Mesodermal cell (in vitro differentiated cells): ENCODE results near the gene PTGDR2.

Experiments used
- H3K27ac ChIP-seq: 2 replicates; pipeline ENCODE4 v1.7.0; 2013; ENCODE audit warnings: mild to moderate bottlenecking, low read depth, low read length, moderate library complexity; ENCODE audit not compliant: severe bottlenecking
- H3K36me3 ChIP-seq: 2 replicates; pipeline ENCODE4 v1.7.1; 2013; ENCODE audit warnings: mild to moderate bottlenecking, low read length, moderate library complexity; ENCODE audit not compliant: control insufficient read depth, insufficient read depth
- H3K4me1 ChIP-seq: one replicate; pipeline ENCODE4 v1.7.1; 2013; ENCODE audit warnings: mild to moderate bottlenecking, low read length; ENCODE audit not compliant: insufficient read depth, control insufficient read depth, poor library complexity, severe bottlenecking
- H3K4me3 ChIP-seq: 2 replicates; pipeline ENCODE4 v1.7.0; 2013; ENCODE audit warnings: low read length, control low read depth, mild to moderate bottlenecking; ENCODE audit not compliant: insufficient read depth, poor library complexity, severe bottlenecking; ENCODE audit errors: extremely low read depth
- H3K9me3 ChIP-seq: 2 replicates; pipeline ENCODE4 v1.7.1; 2013; ENCODE audit warnings: mild to moderate bottlenecking, low read length, moderate library complexity; ENCODE audit not compliant: control insufficient read depth
- WGBS, 2 experiments: methylation state at CpG; one replicate each; pipeline ENCODE4 v1.1.5; 2013; ENCODE audit warnings: missing lambda C conversion rate in 2 of 2; ENCODE audit not compliant: insufficient coverage in 2 of 2; 5-methylcytosine and 5-hydroxymethylcytosine counted together

Gene PTGDR2

GRCh38 chr11:60813324-60813723 is 42.4 kb downstream of the PTGDR2 start:
- 92 to 100% methylated on average over 1 of the region's 1 CpG for WGBS, 2 experiments

GRCh38 chr11:60810569-60810968 is 45.2 kb downstream of the PTGDR2 start:
- H3K4me3 ChIP-seq: no peak overlapping the region
- WGBS, 2 experiments: 78 to 79% methylated on average over 5 to 7 of the region's 8 CpGs
- no peaks in the 10 kb centered on the region for H3K9me3 ChIP-seq
- no peak overlapping the region for H3K27ac ChIP-seq
- no peaks in the 10 kb centered on the region for H3K36me3 ChIP-seq
- H3K4me1 ChIP-seq: no peaks in the 10 kb centered on the region

More at GRCh38 chr11:60813324-60813723, 42.4 kb downstream of the PTGDR2 start:
- H3K9me3 ChIP-seq: peaks cover 13% of the 10 kb centered on the region
- no peak overlapping the region for H3K4me3 ChIP-seq
- no peak overlapping the region for H3K27ac ChIP-seq
- H3K4me1 ChIP-seq: no peaks in the 10 kb centered on the region
- no peaks in the 10 kb centered on the region for H3K36me3 ChIP-seq

GRCh38 chr11:60810151-60810550 is 45.6 kb downstream of the PTGDR2 start:
- Histone ChIP-seq H3K4me3 (no peak overlapping the region), H3K27ac (no peak overlapping the region), H3K36me3 (no peaks in the 10 kb centered on the region), H3K4me1 (no peaks in the 10 kb centered on the region), H3K9me3 (no peaks in the 10 kb centered on the region)
- WGBS, 2 experiments: 81 to 97% methylated on average over 4 of the region's 4 CpGs

- H3K27ac ChIP-seq: no peak overlapping the region
- no peaks in the 10 kb centered on the region for H3K9me3 ChIP-seq
- WGBS, 2 experiments: 82 to 86% methylated on average over 10 to 11 of the region's 11 CpGs
- H3K4me3 ChIP-seq: no peak overlapping the region
- H3K4me1 ChIP-seq: no peaks in the 10 kb centered on the region
- no peaks in the 10 kb centered on the region for H3K36me3 ChIP-seq
These were observed 46.1 kb downstream of the PTGDR2 start for GRCh38 chr11:60809691-60810090.

GRCh38 chr11:60809249-60809648 is 46.5 kb downstream of the PTGDR2 start:
- Histone ChIP-seq H3K4me1 (no peaks in the 10 kb centered on the region), H3K36me3 (no peaks in the 10 kb centered on the region), H3K4me3 (no peak overlapping the region), H3K9me3 (no peaks in the 10 kb centered on the region), H3K27ac (no peak overlapping the region)
- 75 to 88% methylated on average over 3 of the region's 3 CpGs for WGBS, 2 experiments

- WGBS, 2 experiments: 87 to 92% methylated on average over 5 to 7 of the region's 7 CpGs
- no peaks in the 10 kb centered on the region for H3K4me1 ChIP-seq
- no peak overlapping the region for H3K4me3 ChIP-seq
- no peaks in the 10 kb centered on the region for H3K9me3 ChIP-seq
- no peak overlapping the region for H3K27ac ChIP-seq
- H3K36me3 ChIP-seq: no peaks in the 10 kb centered on the region
These were observed 52.3 kb downstream of the PTGDR2 start for GRCh38 chr11:60803273-60803936.

- Histone ChIP-seq H3K36me3 (no peaks in the 10 kb centered on the region), H3K4me1 (no peaks in the 10 kb centered on the region), H3K27ac (no peak overlapping the region), H3K4me3 (no peak overlapping the region), H3K9me3 (no peaks in the 10 kb centered on the region)
- 85 to 94% methylated on average over 8 to 9 of the region's 10 CpGs for WGBS, 2 experiments
These were observed 54.6 kb downstream of the PTGDR2 start for GRCh38 chr11:60801194-60801593.
